OCI-LY1 (cell line): ENCODE measurements around the gene ORAI3.

Source experiments
- H2AFZ ChIP-seq: fragments of 200-600 bp; sonication (generic), shearing (Covaris generic); 2 replicates; pipeline ENCODE4 v1.6.0; 2014; ENCODE audit warnings: antibody characterized with exemption, mild to moderate bottlenecking, low read length
- H3F3A ChIP-seq: fragments of 200-600 bp; sonication (generic), shearing (Covaris generic); 2 replicates; pipeline ENCODE4 v1.6.0; 2014; ENCODE audit warnings: mild to moderate bottlenecking, antibody characterized with exemption, low read length, moderate library complexity; ENCODE audit not compliant: insufficient read depth
- H3K27ac ChIP-seq: fragments of 200-600 bp; sonication (generic); 2 replicates; pipeline ENCODE4 v1.5.1; 2014; ENCODE audit warnings: low read length, mixed run types, mild to moderate bottlenecking, low read depth; ENCODE audit not compliant: poor library complexity, severe bottlenecking
- H3K27me3 ChIP-seq: fragments of 200-600 bp; sonication (generic); 2 replicates; pipeline ENCODE4 v1.6.0; 2014; ENCODE audit warnings: antibody characterized with exemption, mild to moderate bottlenecking, low read length, moderate library complexity; ENCODE audit not compliant: insufficient read depth
- H3K36me3 ChIP-seq: fragments of 200-600 bp; sonication (generic); 2 replicates; pipeline ENCODE4 v1.6.1; 2014; ENCODE audit warnings: mild to moderate bottlenecking, antibody characterized with exemption, low read length, moderate library complexity, mixed read lengths; ENCODE audit not compliant: insufficient read depth
- H3K4me1 ChIP-seq: fragments of 200-600 bp; sonication (generic); 2 replicates; pipeline ENCODE4 v1.5.1; 2014; ENCODE audit warnings: mild to moderate bottlenecking, low read length, moderate library complexity; ENCODE audit not compliant: insufficient read depth, severe bottlenecking
- H3K4me2 ChIP-seq: fragments of 200-600 bp; sonication (generic), shearing (Covaris generic); 2 replicates; pipeline ENCODE4 v1.6.1; 2014; ENCODE audit warnings: low read length
- H3K4me3 ChIP-seq: fragments of 200-600 bp; sonication (generic); 2 replicates; pipeline ENCODE4 v1.5.1; 2014; ENCODE audit warnings: low read length, low read depth, mild to moderate bottlenecking, mixed read lengths; ENCODE audit not compliant: poor library complexity, severe bottlenecking
- H3K79me2 ChIP-seq: fragments of 200-600 bp; shearing (Covaris generic); 2 replicates; pipeline ENCODE4 v1.6.1; 2016; ENCODE audit warnings: mixed run types, low read length, mixed read lengths; ENCODE audit not compliant: insufficient read depth
- H3K9ac ChIP-seq: fragments of 200-600 bp; sonication (generic), shearing (Covaris generic); 2 replicates; pipeline ENCODE4 v1.6.1; 2014; ENCODE audit warnings: mild to moderate bottlenecking, low read length, mixed read lengths
- H3K9me2 ChIP-seq: fragments of 200-600 bp; sonication (generic), shearing (Covaris generic); 2 replicates; pipeline ENCODE4 v1.6.1; 2014; ENCODE audit warnings: low read depth, mild to moderate bottlenecking, low read length, mixed read lengths
- H3K9me3 ChIP-seq: fragments of 200-600 bp; shearing (Covaris generic); 2 replicates; pipeline ENCODE4 v1.6.1; 2014; ENCODE audit warnings: low read length, mixed read lengths
- H4K20me1 ChIP-seq: fragments of 200-600 bp; sonication (generic), shearing (Covaris generic); 2 replicates; pipeline ENCODE4 v1.6.0; 2016; ENCODE audit warnings: mild to moderate bottlenecking, low read length; ENCODE audit not compliant: insufficient read depth
- EZH2 ChIP-seq: fragments of 200-600 bp; sonication (generic), shearing (Covaris generic); IDR thresholded peaks from 2 replicates; pipeline ENCODE4 v1.8.0; 2017; ENCODE audit warnings: borderline replicate concordance, mixed run types, mild to moderate bottlenecking, antibody characterized with exemption, low read length, moderate library complexity, mixed read lengths
- TF ChIP-seq, protein P1 (sequence below): fragments of 200-600 bp; sonication (generic), shearing (Covaris generic); IDR thresholded peaks from 2 replicates; pipeline ENCODE4 v1.5.1; 2017; ENCODE audit warnings: mild to moderate bottlenecking, antibody characterized with exemption, low read length, moderate library complexity, mixed read lengths

Gene ORAI3

GRCh38 chr16:30910427-30911029 is 38.3 kb upstream of the ORAI3 start:
- no peaks in the 10 kb centered on the region for H3K27me3 ChIP-seq
- H3K9ac ChIP-seq = no peak overlapping the region
- no peaks in the 10 kb centered on the region for H3K9me2 ChIP-seq
- TF ChIP-seq, protein P1, sequence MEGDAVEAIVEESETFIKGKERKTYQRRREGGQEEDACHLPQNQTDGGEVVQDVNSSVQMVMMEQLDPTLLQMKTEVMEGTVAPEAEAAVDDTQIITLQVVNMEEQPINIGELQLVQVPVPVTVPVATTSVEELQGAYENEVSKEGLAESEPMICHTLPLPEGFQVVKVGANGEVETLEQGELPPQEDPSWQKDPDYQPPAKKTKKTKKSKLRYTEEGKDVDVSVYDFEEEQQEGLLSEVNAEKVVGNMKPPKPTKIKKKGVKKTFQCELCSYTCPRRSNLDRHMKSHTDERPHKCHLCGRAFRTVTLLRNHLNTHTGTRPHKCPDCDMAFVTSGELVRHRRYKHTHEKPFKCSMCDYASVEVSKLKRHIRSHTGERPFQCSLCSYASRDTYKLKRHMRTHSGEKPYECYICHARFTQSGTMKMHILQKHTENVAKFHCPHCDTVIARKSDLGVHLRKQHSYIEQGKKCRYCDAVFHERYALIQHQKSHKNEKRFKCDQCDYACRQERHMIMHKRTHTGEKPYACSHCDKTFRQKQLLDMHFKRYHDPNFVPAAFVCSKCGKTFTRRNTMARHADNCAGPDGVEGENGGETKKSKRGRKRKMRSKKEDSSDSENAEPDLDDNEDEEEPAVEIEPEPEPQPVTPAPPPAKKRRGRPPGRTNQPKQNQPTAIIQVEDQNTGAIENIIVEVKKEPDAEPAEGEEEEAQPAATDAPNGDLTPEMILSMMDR = no peak
- TF ChIP-seq EZH2 = no peak
- H3K36me3 ChIP-seq = no peaks in the 10 kb centered on the region
- no peaks in the 10 kb centered on the region for H4K20me1 ChIP-seq
- no peaks in the 10 kb centered on the region for H3F3A ChIP-seq
- H3K4me3 ChIP-seq = no peak overlapping the region
- H3K9me3 ChIP-seq = no peaks in the 10 kb centered on the region
- no peak overlapping the region for H3K27ac ChIP-seq
- H2AFZ ChIP-seq = no peak overlapping the region
- no peaks in the 10 kb centered on the region for H3K4me1 ChIP-seq
- no peaks in the 10 kb centered on the region for H3K79me2 ChIP-seq
- H3K4me2 ChIP-seq = no peak overlapping the region

DNA sequence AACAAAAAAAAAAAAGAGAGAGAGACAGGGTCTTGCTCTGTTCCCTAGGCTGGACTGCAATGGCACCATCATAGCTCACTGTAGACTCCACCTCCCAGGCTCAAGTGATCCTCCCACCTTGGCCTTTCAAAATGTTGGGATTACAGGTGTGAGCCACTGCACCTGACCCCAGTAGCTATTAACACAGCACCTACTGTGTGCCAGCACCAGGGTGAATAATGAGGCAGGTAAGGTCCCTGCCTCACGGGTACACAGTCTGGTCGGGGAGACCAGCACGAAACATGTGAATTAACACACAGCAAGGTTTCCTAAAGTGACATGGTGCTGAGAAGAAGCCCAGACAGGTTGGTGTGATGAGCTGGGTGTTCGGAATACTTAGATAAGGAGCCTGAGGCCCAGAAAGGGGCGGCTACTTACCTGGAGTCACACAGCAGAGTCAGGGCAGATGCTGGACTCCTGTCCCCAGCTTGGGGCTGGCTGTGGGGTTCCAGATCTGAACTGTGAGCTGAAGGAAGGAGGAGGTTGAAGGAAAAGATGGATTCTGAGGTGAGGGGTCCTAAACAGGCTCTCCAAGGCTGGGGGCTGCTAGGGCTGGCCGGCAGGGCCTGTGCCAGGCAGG is 36.0 kb upstream of the ORAI3 start:
- no peaks in the 10 kb centered on the region for H3K36me3 ChIP-seq
- TF ChIP-seq, protein P1 = no peak
- TF ChIP-seq EZH2 = no peak
- no peaks in the 10 kb centered on the region for H3K9me2 ChIP-seq
- H3K27me3 ChIP-seq = no peaks in the 10 kb centered on the region
- no peaks in the 10 kb centered on the region for H4K20me1 ChIP-seq
- H3K79me2 ChIP-seq = no peaks in the 10 kb centered on the region
- H3K4me1 ChIP-seq = no peaks in the 10 kb centered on the region
- no peaks in the 10 kb centered on the region for H3K9me3 ChIP-seq
- H3K27ac ChIP-seq = no peak overlapping the region
- no peak overlapping the region for H3K9ac ChIP-seq
- no peak overlapping the region for H2AFZ ChIP-seq
- H3F3A ChIP-seq = no peaks in the 10 kb centered on the region
- no peak overlapping the region for H3K4me3 ChIP-seq
- H3K4me2 ChIP-seq = no peak overlapping the region

DNA sequence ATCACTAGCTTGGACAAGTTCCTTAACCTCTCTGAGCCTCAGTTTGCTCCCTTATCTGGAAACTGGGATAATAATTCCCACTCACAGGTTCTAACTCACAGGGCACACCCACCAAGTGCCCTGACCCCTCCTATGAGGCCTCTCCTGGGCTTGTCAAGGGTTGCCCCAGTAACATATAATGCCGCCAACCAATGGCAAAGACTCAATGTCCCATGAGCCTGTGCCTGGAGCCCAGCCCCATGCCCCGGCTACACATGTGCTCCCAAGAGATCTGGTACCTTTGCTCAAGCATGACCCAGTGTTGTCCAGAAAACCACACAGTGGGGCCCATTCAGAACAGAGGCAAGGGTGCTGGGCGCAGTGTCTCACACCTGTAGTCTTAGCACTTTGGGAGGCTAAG is 34.0 kb upstream of the ORAI3 start:
- Histone ChIP-seq H2AFZ (no peak overlapping the region), H3K9me3 (no peaks in the 10 kb centered on the region), H3K4me2 (no peak overlapping the region), H3K4me1 (no peaks in the 10 kb centered on the region), H3F3A (no peaks in the 10 kb centered on the region), H3K9ac (no peak overlapping the region), H3K79me2 (no peaks in the 10 kb centered on the region), H3K4me3 (no peak overlapping the region), H4K20me1 (no peaks in the 10 kb centered on the region), H3K27ac (no peak overlapping the region), H3K36me3 (no peaks in the 10 kb centered on the region), H3K27me3 (no peaks in the 10 kb centered on the region), H3K9me2 (no peaks in the 10 kb centered on the region)
- no peak for TF ChIP-seq EZH2
- TF ChIP-seq, protein P1 = no peak
